GM13977 (cell line): ENCODE measurements around the gene C10orf120.

Experiments
- DNase-seq: peaks from one replicate; pipeline ENCODE4 v3.0.0; 2012; ENCODE audit warnings: low spot score
- CTCF ChIP-seq: IDR thresholded peaks from 2 replicates; pipeline ENCODE4 v1.5.1; 2012; ENCODE audit warnings: mild to moderate bottlenecking, control low read depth; ENCODE audit not compliant: insufficient read depth; ENCODE audit errors: extremely low read depth, missing control alignments
- in situ Hi-C: fragments of 300-500 bp; cut with MboI; formaldehyde crosslinking; loops from one replicate; pipeline ENCODE4 v1.12.0; 2022; ENCODE audit warnings: low sequenced_read_pairs, low pct_unique_long_range_greater_than_20kb, mixed read lengths, inconsistent platforms; ENCODE audit not compliant: unreplicated experiment

C10orf120 gene

DNA sequence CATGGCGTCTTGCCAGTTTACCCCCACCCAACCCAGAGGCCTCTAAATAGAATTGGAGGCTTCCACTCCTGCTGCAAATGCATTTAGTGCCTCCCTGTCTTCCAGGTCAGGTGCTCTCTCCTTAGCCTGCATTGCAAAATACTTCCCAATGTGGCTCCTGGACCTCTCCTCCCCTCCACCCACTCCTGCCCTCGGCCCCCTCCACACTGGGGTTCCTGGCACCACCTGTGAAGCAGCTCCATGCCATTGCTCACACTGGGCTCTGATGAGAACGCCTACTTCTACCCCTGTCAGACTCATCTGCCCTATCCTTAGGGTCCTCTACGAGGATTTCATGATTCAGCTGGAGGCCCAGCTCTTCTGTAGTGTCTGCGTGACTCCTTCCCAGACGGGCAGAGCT lies 37.4 kb downstream of the C10orf120 start:
- in situ Hi-C loops: no loop called here
- DNase-seq: no peak

DNA sequence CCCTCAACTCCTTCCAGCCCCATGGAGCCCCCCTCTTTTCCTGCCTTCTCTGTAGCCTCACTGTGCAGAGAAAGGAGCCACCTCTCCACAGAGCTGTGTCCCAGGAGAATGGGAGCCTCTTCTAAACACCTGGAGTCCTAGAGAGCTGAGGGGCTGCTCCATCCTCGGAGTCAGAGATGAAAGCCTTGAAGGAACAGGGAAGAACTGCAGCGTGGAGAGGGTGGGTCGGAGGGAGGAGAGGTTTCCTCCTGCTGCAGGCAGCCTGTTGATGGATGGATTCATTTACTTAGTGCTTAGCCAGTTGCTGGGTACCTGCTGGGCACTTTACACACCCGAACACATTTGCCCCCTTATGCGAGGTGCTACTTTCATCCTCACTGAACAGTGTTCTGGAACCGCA lies 39.0 kb downstream of the C10orf120 start:
- TF ChIP-seq CTCF: no peak

More for the DNA sequence above, 37.4 kb downstream of the C10orf120 start:
- TF ChIP-seq CTCF: no peak

DNA sequence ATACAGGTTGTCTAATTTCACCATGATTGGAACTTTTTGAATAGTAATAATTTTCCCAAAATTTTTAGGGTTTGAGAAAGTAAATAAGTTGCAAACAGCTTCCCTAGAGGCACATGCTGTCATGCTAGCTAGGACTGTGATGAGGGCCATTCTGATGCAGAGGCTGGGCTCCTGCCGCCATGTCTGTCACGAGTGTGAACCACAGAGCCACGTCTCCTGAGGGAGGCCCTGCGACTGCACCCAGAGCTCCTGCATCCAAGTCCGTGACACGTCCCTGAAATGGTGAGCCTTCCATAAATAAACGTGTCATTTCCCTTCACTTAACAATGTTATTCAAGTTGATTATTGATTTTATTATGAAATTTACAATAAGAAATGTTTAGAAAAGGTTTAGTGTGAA lies 40.0 kb downstream of the C10orf120 start:
- TF ChIP-seq CTCF: no peak
- in situ Hi-C loops: no loop called here
- no peak for DNase-seq

More for the DNA sequence above, 39.0 kb downstream of the C10orf120 start:
- in situ Hi-C loops: no loop called here
- DNase-seq: no peak

DNA sequence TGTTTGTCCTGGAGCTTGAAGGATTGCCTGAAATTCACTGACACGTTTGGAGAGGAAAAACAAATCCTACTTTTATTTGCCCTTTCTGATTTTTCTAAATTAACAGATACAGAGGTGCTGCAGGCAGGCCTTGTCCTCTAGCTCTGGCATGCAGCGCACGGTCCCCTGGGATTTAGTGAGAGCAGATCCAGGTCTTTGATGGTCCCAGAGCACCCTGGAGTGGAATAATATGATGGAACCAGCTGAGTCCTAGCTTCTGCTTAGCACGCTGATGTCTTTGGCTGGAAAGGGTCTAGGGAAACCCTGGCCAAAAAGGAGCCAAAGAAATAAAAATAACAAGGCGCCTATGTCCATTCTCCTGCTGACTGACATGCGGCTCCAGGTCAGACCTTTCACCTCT lies 40.5 kb downstream of the C10orf120 start:
- in situ Hi-C loops: no loop called here
- no peak for TF ChIP-seq CTCF
- DNase-seq: no peak

- no peak for TF ChIP-seq CTCF
- no peak for DNase-seq
- in situ Hi-C loops: no loop called here
Measured at GRCh38 chr10:122658356-122659049, 41.1 kb downstream of the C10orf120 start.

GRCh38 chr10:122657729-122658128 lies 41.9 kb downstream of the C10orf120 start:
- DNase-seq: no peak
- in situ Hi-C loops: no loop called here
- no peak for TF ChIP-seq CTCF
